NB4 (cell line): ENCODE data around the gene ENTREP3.

ENCODE experiments used
- POLR2A ChIP-seq: IDR thresholded peaks from 2 replicates; pipeline ENCODE4 v1.6.1; 2011; ENCODE audit warnings: mild to moderate bottlenecking; ENCODE audit not compliant: insufficient read length; ENCODE audit errors: extremely low read depth
- TF ChIP-seq, protein P1 (sequence below): IDR thresholded peaks from one replicate; pipeline ENCODE4 v1.5.1; 2012; ENCODE audit warnings: low read depth, low read length
- TF ChIP-seq, protein P2 (sequence below): IDR thresholded peaks from 2 replicates; pipeline ENCODE4 v1.6.1; 2011; ENCODE audit warnings: low read depth, low read length

DNA sequence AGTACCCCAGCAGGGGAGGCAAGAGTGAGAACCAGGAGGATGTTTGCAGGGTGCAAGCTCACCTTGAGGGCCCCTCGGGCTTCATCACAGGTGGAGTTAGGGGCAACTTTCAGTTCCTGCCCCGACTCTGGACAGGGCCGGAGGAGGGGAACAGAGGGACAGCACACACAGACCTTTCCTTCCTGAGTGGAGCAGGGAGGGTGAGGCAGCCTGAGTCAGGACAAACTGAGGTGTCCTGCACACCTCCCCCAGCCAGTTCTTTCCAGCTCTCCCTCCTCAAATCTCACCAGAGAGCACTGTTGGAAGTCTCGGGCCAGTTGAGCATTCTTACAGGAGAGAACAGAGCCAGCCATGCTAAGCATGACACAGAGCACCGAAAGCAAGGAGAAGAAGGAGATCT, 1.5 kb downstream of the ENTREP3 start:
- TF ChIP-seq, protein P1, sequence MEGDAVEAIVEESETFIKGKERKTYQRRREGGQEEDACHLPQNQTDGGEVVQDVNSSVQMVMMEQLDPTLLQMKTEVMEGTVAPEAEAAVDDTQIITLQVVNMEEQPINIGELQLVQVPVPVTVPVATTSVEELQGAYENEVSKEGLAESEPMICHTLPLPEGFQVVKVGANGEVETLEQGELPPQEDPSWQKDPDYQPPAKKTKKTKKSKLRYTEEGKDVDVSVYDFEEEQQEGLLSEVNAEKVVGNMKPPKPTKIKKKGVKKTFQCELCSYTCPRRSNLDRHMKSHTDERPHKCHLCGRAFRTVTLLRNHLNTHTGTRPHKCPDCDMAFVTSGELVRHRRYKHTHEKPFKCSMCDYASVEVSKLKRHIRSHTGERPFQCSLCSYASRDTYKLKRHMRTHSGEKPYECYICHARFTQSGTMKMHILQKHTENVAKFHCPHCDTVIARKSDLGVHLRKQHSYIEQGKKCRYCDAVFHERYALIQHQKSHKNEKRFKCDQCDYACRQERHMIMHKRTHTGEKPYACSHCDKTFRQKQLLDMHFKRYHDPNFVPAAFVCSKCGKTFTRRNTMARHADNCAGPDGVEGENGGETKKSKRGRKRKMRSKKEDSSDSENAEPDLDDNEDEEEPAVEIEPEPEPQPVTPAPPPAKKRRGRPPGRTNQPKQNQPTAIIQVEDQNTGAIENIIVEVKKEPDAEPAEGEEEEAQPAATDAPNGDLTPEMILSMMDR = no peak
- TF ChIP-seq, protein P2, sequence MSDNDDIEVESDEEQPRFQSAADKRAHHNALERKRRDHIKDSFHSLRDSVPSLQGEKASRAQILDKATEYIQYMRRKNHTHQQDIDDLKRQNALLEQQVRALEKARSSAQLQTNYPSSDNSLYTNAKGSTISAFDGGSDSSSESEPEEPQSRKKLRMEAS = no peak
- no peak for TF ChIP-seq POLR2A
